Testis (tissue), 2 donors: Measurements from ENCODE around the gene BACH1.

Source experiments
- POLR2A ChIP-seq: fragments of 450-650 bp; IDR thresholded peaks from one replicate; pipeline ENCODE4 v1.6.1; 2017; ENCODE audit warnings: antibody characterized with exemption, mild to moderate bottlenecking, moderate library complexity
- TF ChIP-seq, protein P1 (sequence below), 3 experiments: fragments of 450-650 bp in 2 of 3; fragments of 200-600 bp in 1 of 3; sonication (generic) in 1 of 3; IDR thresholded peaks; one replicate each; pipeline ENCODE4 v1.5.1; 2016 to 2019; ENCODE audit warnings: antibody characterized with exemption in 3 of 3, mild to moderate bottlenecking in 2 of 3, moderate library complexity in 1 of 3

DNA sequence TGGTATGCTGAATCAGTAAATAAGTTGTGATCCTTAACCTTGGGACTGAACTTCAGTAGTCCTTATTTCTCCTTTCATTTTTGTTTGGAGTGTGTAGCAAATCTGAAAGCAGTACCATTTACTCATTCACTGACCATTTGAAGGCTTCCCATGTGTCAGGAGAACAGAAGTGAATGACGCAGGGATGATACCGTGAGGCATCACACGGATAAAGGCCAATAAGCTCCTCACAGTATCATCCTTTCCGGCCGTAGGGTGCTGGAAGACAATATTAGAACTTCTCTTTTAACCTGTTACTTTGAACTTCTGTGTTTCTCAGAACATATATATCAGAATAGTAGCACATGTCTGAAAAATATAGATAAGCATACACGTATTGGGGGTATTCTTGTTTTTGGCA, 21.3 kb downstream of the BACH1 start:
- TF ChIP-seq, protein P1, sequence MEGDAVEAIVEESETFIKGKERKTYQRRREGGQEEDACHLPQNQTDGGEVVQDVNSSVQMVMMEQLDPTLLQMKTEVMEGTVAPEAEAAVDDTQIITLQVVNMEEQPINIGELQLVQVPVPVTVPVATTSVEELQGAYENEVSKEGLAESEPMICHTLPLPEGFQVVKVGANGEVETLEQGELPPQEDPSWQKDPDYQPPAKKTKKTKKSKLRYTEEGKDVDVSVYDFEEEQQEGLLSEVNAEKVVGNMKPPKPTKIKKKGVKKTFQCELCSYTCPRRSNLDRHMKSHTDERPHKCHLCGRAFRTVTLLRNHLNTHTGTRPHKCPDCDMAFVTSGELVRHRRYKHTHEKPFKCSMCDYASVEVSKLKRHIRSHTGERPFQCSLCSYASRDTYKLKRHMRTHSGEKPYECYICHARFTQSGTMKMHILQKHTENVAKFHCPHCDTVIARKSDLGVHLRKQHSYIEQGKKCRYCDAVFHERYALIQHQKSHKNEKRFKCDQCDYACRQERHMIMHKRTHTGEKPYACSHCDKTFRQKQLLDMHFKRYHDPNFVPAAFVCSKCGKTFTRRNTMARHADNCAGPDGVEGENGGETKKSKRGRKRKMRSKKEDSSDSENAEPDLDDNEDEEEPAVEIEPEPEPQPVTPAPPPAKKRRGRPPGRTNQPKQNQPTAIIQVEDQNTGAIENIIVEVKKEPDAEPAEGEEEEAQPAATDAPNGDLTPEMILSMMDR (IDR thresholded peaks at IDR 0.05): no peak
- TF ChIP-seq POLR2A: no peak
